IPS DF 4.7 (cell line): ENCODE measurements around the gene PLXNC1.

ENCODE experiments used
- DNase-seq: peaks from one replicate; pipeline ENCODE4 v3.0.0-alpha.2; 2013; ENCODE audit warnings: low spot score; ENCODE audit errors: extremely low read depth

Gene PLXNC1

DNA sequence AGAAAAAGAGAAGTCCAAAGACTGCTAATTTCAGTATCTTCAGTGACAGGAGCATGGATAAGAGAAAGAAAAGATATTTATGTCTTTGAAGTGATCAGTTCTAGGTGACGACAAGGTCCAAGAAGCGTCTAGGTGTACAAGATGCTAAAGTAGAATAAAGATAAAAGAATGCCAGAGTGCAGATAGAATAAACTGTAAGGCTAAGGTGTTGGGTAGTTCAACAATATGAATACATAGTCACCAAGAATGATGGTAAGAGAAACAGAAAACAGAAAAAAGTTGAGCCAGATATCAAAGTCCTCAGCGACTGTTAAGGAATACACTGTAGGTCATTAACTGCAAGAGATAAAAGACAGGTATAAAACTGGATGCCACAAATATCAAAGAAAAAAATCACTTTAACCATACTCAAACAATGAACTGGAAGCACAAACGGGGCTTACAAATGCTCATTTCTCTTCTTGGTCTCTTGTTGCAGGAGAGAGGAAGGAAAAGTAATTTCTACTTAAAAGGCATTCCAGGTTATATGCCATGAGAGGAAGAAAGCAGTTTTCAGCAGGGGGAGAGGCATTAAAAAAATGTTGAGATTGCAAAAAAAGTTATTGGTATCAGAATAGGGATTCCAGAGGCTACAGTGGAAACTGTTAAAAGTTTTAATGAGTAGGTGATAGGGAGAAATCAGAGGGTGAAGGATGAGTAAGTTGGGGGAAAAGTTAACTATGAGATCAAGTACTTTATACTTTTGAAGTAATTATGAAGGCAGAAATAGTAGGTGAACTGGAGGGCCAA lies 189.8 kb downstream of the PLXNC1 start:
- DNase-seq = no peak

DNA sequence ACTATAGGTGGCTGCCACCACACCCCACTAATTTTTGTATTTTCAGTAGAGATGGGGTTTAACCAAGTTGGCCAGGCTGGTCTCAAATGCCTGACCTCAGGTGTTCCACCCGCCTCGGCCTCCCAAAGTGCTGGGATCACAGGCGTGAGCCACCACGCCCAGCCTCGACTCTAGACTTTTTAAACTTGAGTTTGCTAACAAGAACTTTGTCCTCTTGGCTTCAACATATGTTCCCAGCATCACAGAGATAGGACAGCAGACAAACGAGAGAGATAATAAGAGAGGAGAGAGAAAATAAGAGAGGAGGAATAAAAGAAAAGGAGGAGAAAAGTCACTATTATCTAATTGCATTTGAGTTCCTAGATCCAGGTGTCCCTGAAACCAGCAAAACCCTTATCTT lies 192.2 kb downstream of the PLXNC1 start:
- no peak for DNase-seq

- no peak for DNase-seq
Observed at GRCh38 chr12:94353130-94353529, 204.8 kb downstream of the PLXNC1 start.
